Measurements from ENCODE around the gene SYP.

DNA sequence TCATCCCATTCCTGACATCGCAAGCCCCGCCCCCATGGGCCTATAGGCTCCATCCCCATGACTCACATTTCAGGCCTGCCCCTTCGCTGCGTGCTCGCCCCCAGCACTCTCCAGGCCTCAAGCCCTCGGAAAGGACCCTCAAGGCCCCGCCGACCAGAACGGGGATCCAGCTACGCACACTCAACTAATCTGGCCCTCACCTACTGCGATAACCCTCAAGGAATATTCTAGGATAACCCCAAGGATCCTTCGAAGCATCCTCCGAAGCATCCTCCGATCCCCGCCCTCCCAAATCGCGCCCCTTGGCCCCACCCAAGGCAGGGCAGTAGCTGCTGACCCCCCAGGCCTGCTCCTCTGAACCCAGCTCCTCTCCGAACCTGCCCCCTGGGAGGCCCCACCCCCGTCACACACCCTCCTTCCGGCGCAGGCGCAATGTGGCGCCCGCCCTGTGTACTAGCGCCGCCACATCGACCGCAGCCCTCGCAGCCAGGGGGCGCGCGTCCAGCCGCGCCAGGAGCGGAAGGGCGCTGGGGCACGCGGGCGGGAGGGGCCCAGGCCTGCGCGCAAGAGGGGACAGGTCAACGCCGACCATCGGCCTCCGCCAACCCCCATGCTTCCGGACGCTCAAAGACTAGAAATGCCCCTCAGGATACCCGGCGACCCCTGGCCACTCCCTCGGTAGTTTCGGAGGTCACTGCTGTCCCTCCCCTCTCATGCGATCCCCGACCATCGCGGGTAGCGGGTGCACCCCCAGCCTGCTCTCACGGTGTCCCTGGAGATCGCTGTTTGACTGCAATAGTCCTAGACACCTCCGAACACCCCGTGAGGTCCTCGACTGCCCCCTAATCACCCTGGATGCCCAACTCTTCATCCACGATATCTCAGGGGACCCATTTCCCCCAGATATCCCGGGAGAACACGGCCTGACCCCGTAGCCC lies 43.8 kb downstream of the SYP start:
- no peak for TF ChIP-seq POLR2A (IDR thresholded peaks at IDR 0.05)
- TF ChIP-seq, protein P1, sequence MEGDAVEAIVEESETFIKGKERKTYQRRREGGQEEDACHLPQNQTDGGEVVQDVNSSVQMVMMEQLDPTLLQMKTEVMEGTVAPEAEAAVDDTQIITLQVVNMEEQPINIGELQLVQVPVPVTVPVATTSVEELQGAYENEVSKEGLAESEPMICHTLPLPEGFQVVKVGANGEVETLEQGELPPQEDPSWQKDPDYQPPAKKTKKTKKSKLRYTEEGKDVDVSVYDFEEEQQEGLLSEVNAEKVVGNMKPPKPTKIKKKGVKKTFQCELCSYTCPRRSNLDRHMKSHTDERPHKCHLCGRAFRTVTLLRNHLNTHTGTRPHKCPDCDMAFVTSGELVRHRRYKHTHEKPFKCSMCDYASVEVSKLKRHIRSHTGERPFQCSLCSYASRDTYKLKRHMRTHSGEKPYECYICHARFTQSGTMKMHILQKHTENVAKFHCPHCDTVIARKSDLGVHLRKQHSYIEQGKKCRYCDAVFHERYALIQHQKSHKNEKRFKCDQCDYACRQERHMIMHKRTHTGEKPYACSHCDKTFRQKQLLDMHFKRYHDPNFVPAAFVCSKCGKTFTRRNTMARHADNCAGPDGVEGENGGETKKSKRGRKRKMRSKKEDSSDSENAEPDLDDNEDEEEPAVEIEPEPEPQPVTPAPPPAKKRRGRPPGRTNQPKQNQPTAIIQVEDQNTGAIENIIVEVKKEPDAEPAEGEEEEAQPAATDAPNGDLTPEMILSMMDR (IDR thresholded peaks at IDR 0.05), result peak; percentile 8 to 66 (median 42)

Data from breast epithelium (tissue), 3 donors.